Mesothelial cell of epicardium (in vitro differentiated cells): ENCODE data around the gene RERE. TPM values are rescaled to one million over a fixed set of nuclear protein-coding genes. Genes with fewer than 3 reads are reported as not detected.

Experiments used
- DNase-seq, 2 experiments: peaks; one replicate each; pipeline ENCODE4 v3.0.0; 2021; ENCODE audit warnings: low spot score in 2 of 2; ENCODE audit not compliant: unreplicated experiment in 2 of 2
- H3K27ac Mint-ChIP-seq: 2 replicates; pipeline ENCODE4 v1.8.0; 2021; ENCODE audit warnings: mixed read lengths
- H3K27me3 Mint-ChIP-seq: 2 replicates; pipeline ENCODE4 v1.8.0; 2021; ENCODE audit warnings: low read depth, mixed read lengths
- H3K36me3 Mint-ChIP-seq: 2 replicates; pipeline ENCODE4 v1.8.0; 2021; ENCODE audit warnings: mixed read lengths
- H3K4me1 Mint-ChIP-seq: 2 replicates; pipeline ENCODE4 v1.8.0; 2021; ENCODE audit warnings: mixed read lengths
- H3K4me3 Mint-ChIP-seq: 2 replicates; pipeline ENCODE4 v1.8.0; 2021; ENCODE audit warnings: mild to moderate bottlenecking, moderate library complexity, mixed read lengths
- H3K9me3 Mint-ChIP-seq: 2 replicates; pipeline ENCODE4 v1.8.0; 2021; ENCODE audit warnings: mixed read lengths
- CTCF ChIP-seq: fragments of 200-600 bp; sonication (generic); IDR thresholded peaks from one replicate; pipeline ENCODE4 v1.5.0; 2021; ENCODE audit warnings: antibody characterized with exemption; ENCODE audit not compliant: unreplicated experiment
- total RNA-seq: library from RNA; stranded (reverse); gene quantifications from 3 replicates; pipeline ENCODE4 v1.2.1, GENCODE V29; 2021

Gene RERE
- total RNA-seq, 1 donor from 2014 or later = 187 TPM

GRCh38 chr1:8641377-8641997, 176.0 kb downstream of the RERE start:
- no peak for TF ChIP-seq CTCF
- Mint-ChIP-seq H3K4me3 (no peak overlapping the region), H3K9me3 (no peaks in the 10 kb centered on the region), H3K27me3 (no peaks in the 10 kb centered on the region), H3K27ac (peak overlapping the region; percentile 18), H3K36me3 (no peaks in the 10 kb centered on the region), H3K4me1 (peaks cover 13% of the 10 kb centered on the region)
- DNase-seq = no peak

- H3K4me1 Mint-ChIP-seq = peaks cover 13% of the 10 kb centered on the region
- H3K9me3 Mint-ChIP-seq = no peaks in the 10 kb centered on the region
- no peak for DNase-seq
- TF ChIP-seq CTCF = no peak
- H3K36me3 Mint-ChIP-seq = no peaks in the 10 kb centered on the region
- peak overlapping the region; percentile 48 for H3K27ac Mint-ChIP-seq
- H3K4me3 Mint-ChIP-seq = no peak overlapping the region
- no peaks in the 10 kb centered on the region for H3K27me3 Mint-ChIP-seq
Measured at GRCh38 chr1:8640950-8641349, 176.5 kb downstream of the RERE start.

- Mint-ChIP-seq H3K4me3 (no peak overlapping the region), H3K4me1 (peaks cover 15% of the 10 kb centered on the region), H3K9me3 (no peaks in the 10 kb centered on the region), H3K27ac (no peak overlapping the region), H3K27me3 (no peaks in the 10 kb centered on the region), H3K36me3 (peaks cover 4% of the 10 kb centered on the region)
- TF ChIP-seq CTCF = no peak
- DNase-seq = no peak
Measured at GRCh38 chr1:8639148-8639547, 178.3 kb downstream of the RERE start.

GRCh38 chr1:8633741-8634501, 183.5 kb downstream of the RERE start:
- peaks cover 36% of the 10 kb centered on the region for H3K4me1 Mint-ChIP-seq
- TF ChIP-seq CTCF = no peak
- no peak overlapping the region for H3K27ac Mint-ChIP-seq
- H3K27me3 Mint-ChIP-seq = no peaks in the 10 kb centered on the region
- no peaks in the 10 kb centered on the region for H3K9me3 Mint-ChIP-seq
- no peak overlapping the region for H3K4me3 Mint-ChIP-seq
- DNase-seq = no peak
- H3K36me3 Mint-ChIP-seq = peaks cover 4% of the 10 kb centered on the region

- DNase-seq = no peak
- no peaks in the 10 kb centered on the region for H3K9me3 Mint-ChIP-seq
- no peak for TF ChIP-seq CTCF
- H3K27me3 Mint-ChIP-seq = no peaks in the 10 kb centered on the region
- H3K4me1 Mint-ChIP-seq = peaks cover 49% of the 10 kb centered on the region
- H3K4me3 Mint-ChIP-seq = no peak overlapping the region
- peaks cover 4% of the 10 kb centered on the region for H3K36me3 Mint-ChIP-seq
- no peak overlapping the region for H3K27ac Mint-ChIP-seq
Measured at GRCh38 chr1:8632102-8632501, 185.3 kb downstream of the RERE start.
